ENCODE data around the gene ARHGAP30.

DNA sequence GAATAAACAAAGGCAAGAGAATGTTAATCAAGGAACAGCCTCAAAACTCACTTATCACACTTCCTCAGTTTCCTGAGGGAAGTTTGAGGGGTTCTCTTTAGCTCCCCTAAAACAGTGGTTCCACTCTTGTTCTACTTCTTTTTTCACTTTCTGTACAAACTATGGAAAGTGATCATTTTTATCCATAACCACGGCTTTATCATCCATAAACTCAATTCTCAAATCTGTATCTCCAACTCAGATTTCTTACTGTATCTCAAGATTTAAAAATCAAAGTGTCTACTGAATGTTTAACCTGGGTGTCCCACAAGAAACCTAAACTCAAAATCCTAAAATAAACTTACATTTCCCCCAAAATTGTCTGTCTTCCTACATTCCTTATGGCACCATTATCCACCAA, 44.2 kb upstream of the ARHGAP30 start:
- TF ChIP-seq EZH2 (IDR thresholded peaks at IDR 0.05; ENCODE audit: insufficient read depth, poor library complexity, severe bottlenecking) (no peak), EZH2phosphoT487 (IDR thresholded peaks at IDR 0.05; ENCODE audit: insufficient read depth, low read depth) (no peak)
